Testis (tissue), 2 donors: Measurements from ENCODE around the gene CROCC2.

ENCODE experiments used
- CTCF ChIP-seq, 3 experiments: fragments of 450-650 bp in 2 of 3; fragments of 200-600 bp in 1 of 3; sonication (generic) in 1 of 3; IDR thresholded peaks; one replicate each; pipeline ENCODE4 v1.5.1; 2016 to 2019; ENCODE audit warnings: antibody characterized with exemption in 3 of 3, mild to moderate bottlenecking in 2 of 3, moderate library complexity in 1 of 3
- POLR2A ChIP-seq: fragments of 450-650 bp; IDR thresholded peaks from one replicate; pipeline ENCODE4 v1.6.1; 2017; ENCODE audit warnings: antibody characterized with exemption, mild to moderate bottlenecking, moderate library complexity

GRCh38 chr2:240963868-240964703 is 58.0 kb downstream of the CROCC2 start:
- TF ChIP-seq CTCF (IDR thresholded peaks at IDR 0.05), result no peak
- TF ChIP-seq POLR2A, result no peak
